ENCODE results near the gene DCAF5.

GRCh38 chr14:69161590-69161989 is 8.7 kb upstream of the DCAF5 start:
- TF ChIP-seq POLR2A (IDR thresholded peaks at IDR 0.05; ENCODE audit: low read depth, low read length) = no peak
- no peak for TF ChIP-seq TAF1 (IDR thresholded peaks at IDR 0.05; ENCODE audit: borderline replicate concordance, low read depth, low read length)
- no peak for TF ChIP-seq POLR2AphosphoS5 (IDR thresholded peaks at IDR 0.05; ENCODE audit: low read depth, low read length)

Data from GM12892 (cell line).